ENCODE results near the gene MYL1. TPM values are rescaled to one million over a fixed set of nuclear protein-coding genes. Genes with fewer than 3 reads are reported as not detected.

MYL1 gene
- total RNA-seq, 3 donors from 2014 or later = 0.36 to 0.49 TPM; not detected in 1

- H3K4me3 ChIP-seq = no peak overlapping the region
- no peak for ATAC-seq
Measured at GRCh38 chr2:210252699-210253606, 62.0 kb downstream of the MYL1 start.

DNA sequence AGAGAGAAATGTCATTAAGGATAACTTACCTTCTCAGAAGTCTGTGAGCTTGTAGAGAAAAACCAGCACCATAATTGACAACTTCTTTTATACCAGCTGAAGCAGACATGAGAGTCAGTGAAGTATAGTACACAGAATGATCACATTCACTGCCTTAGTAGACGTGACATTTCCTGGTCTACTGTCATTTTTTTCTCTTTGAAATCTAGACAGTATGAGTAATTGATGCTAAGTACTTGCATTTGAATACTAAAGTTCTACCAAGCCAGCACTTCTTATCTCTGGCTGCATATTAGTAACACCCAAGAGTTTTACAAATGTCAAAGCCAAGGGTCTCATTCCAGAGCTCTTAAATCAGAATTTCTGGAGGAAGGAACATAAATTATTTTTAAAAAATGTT, 64.4 kb downstream of the MYL1 start:
- no peak overlapping the region for H3K4me3 ChIP-seq
- TF ChIP-seq, protein P1, sequence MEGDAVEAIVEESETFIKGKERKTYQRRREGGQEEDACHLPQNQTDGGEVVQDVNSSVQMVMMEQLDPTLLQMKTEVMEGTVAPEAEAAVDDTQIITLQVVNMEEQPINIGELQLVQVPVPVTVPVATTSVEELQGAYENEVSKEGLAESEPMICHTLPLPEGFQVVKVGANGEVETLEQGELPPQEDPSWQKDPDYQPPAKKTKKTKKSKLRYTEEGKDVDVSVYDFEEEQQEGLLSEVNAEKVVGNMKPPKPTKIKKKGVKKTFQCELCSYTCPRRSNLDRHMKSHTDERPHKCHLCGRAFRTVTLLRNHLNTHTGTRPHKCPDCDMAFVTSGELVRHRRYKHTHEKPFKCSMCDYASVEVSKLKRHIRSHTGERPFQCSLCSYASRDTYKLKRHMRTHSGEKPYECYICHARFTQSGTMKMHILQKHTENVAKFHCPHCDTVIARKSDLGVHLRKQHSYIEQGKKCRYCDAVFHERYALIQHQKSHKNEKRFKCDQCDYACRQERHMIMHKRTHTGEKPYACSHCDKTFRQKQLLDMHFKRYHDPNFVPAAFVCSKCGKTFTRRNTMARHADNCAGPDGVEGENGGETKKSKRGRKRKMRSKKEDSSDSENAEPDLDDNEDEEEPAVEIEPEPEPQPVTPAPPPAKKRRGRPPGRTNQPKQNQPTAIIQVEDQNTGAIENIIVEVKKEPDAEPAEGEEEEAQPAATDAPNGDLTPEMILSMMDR (IDR thresholded peaks at IDR 0.05) = no peak
- DNase-seq (no peak), ATAC-seq (no peak)
- no peaks in the 10 kb centered on the region for H3K9me3 ChIP-seq
- no peaks in the 10 kb centered on the region for H3K36me3 ChIP-seq (ENCODE audit: low read depth)
- intact Hi-C loops (cut with DNase I, micrococcal nuclease) = no loop called here
- H3K4me1 ChIP-seq (ENCODE audit: low read depth) = no peaks in the 10 kb centered on the region

More at GRCh38 chr2:210252699-210253606, 62.0 kb downstream of the MYL1 start:
- no peak for DNase-seq
- no peaks in the 10 kb centered on the region for H3K4me1 ChIP-seq (ENCODE audit: low read depth)
- intact Hi-C loops (cut with DNase I, micrococcal nuclease) = no loop called here
- no peaks in the 10 kb centered on the region for H3K36me3 ChIP-seq (ENCODE audit: low read depth)
- no peaks in the 10 kb centered on the region for H3K9me3 ChIP-seq
- TF ChIP-seq, protein P1 (IDR thresholded peaks at IDR 0.05) = no peak

Other genes starting within 250 kb of the MYL1 start
- 10 to 100 TPM in 1 of 3 donors, 1 to 10 TPM in 2; 6.8 to 29.2 (median 7.7) TPM for gene KANSL1L, start 143.8 kb downstream of the MYL1 start, total RNA-seq
- under 1 TPM in 2 of 3 donors, not detected in 1; 0.19 to 0.95 TPM for gene ACADL, start 89.7 kb downstream of the MYL1 start, total RNA-seq
- 10 to 100 TPM; 20.8 to 45.5 (median 28.0) TPM for gene LANCL1, start 161.6 kb upstream of the MYL1 start, total RNA-seq
- 1 to 10 TPM in 1 of 3 donors, under 1 TPM in 2; 0.29 to 1.5 (median 0.99) TPM for gene CPS1, start 241.4 kb upstream of the MYL1 start, total RNA-seq